HUES64 (cell line): Measurements from ENCODE around the gene SLC39A13.
"Not testable (repeated sequence)": the region's sequence is repeated elsewhere in the genome, so short reads cannot be mapped to it uniquely, and the experiment has no call there.

Experiments used
- H3K27ac ChIP-seq: 2 replicates; pipeline ENCODE4 v1.7.0; 2013; ENCODE audit warnings: low read depth, low read length, inconsistent platforms
- H3K27me3 ChIP-seq: 2 replicates; pipeline ENCODE4 v1.6.1; 2013; ENCODE audit warnings: mild to moderate bottlenecking, low read length; ENCODE audit not compliant: insufficient read depth
- H3K36me3 ChIP-seq: 2 replicates; pipeline ENCODE4 v1.6.1; 2013; ENCODE audit warnings: mild to moderate bottlenecking, low read length; ENCODE audit not compliant: insufficient read depth
- H3K4me1 ChIP-seq: 2 replicates; pipeline ENCODE4 v1.6.1; 2013; ENCODE audit warnings: mild to moderate bottlenecking, low read length, moderate library complexity; ENCODE audit not compliant: insufficient read depth
- H3K4me3 ChIP-seq: 2 replicates; pipeline ENCODE4 v1.5.1; 2013; ENCODE audit warnings: mild to moderate bottlenecking, low read length, moderate library complexity
- H3K9ac ChIP-seq: 2 replicates; pipeline ENCODE4 v1.6.1; 2013; ENCODE audit warnings: mild to moderate bottlenecking, low read depth, low read length
- H3K9me3 ChIP-seq: 2 replicates; pipeline ENCODE4 v1.6.1; 2013; ENCODE audit warnings: low read depth, low read length; ENCODE audit not compliant: insufficient read depth
- WGBS: fragments of 150-250, 120-280 bp; methylation state at CpG from one replicate; pipeline ENCODE4 v1.1.7; 2013; ENCODE audit warnings: missing lambda C conversion rate; 5-methylcytosine and 5-hydroxymethylcytosine counted together

SLC39A13 gene

DNA sequence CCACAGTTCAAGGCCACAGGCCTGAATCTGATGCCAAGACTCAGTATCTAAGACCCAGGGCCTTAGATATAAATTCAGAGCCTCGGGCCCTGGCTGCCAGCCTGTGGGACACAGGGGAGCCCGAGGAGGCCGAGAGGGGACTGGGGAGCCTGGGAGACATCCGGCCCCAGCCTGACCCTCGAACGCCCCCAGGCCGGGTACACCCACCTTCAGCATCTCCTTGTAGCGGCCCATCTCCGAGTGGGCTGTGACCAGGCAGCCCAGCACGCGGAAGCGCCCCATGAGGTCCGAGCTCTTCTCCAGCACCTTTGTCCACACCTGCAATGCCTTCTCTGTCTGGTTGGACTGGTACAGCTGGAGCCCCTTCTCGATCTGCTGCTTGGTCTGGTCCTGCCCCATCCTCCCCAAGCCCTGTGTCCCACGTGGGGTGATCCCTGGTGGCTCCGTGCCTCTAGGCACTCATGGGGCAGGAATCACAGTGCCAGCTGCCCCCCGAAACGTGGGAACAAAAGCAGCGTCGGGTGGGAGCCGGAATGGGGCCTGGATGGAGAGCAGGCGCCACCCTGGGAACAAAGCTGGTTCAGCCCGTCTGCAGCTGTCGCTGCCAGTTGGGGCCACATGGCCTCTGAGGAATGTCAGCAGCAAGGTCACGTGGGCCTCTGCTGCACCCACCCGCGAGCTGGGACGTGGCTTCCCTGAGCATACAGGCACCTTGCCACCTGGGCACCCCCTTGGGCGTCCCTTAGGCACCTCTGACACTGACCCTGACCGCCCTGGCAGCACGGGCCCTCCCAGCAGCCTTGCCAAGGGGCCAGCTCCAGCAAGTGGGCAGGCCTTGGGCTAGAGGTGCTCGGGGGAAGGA lies 40.4 kb downstream of the SLC39A13 start, which contains the start of gene RAPSN:
TSS of gene RAPSN (minus strand) at position 571 of the 862 bp plus-strand sequence. CDS start at position 399, 172 bp downstream.
- H3K4me1 ChIP-seq: no peaks in the 10 kb centered on the region
- no peak within 1 kb of the TSS for H3K27ac ChIP-seq
- no peak within 1 kb of the TSS for H3K4me3 ChIP-seq
- 91% methylated on average over 32 of the region's 32 CpGs for WGBS
- no peaks in the 10 kb centered on the region for H3K27me3 ChIP-seq
- no peak within 1 kb of the TSS; the same call in 1 of the 2 replicates for H3K9ac ChIP-seq
- H3K9me3 ChIP-seq: no peaks in the 10 kb centered on the region
- H3K36me3 ChIP-seq: no peaks in the 10 kb centered on the region

GRCh38 chr11:47449541-47449940 lies 41.2 kb downstream of the SLC39A13 start:
- Histone ChIP-seq H3K27ac (no peak overlapping the region), H3K9ac (no peak overlapping the region), H3K4me3 (no peak overlapping the region), H3K9me3 (no peaks in the 10 kb centered on the region), H3K27me3 (no peaks in the 10 kb centered on the region), H3K4me1 (no peaks in the 10 kb centered on the region), H3K36me3 (no peaks in the 10 kb centered on the region)
- WGBS: 94% methylated on average over 7 of the region's 8 CpGs

- Histone ChIP-seq H3K4me3 (no peak overlapping the region), H3K27ac (no peak overlapping the region), H3K27me3 (no peaks in the 10 kb centered on the region), H3K9me3 (no peaks in the 10 kb centered on the region), H3K4me1 (no peaks in the 10 kb centered on the region), H3K9ac (no peak overlapping the region), H3K36me3 (no peaks in the 10 kb centered on the region)
- 94% methylated on average over 3 of the region's 4 CpGs for WGBS
These were observed 43.0 kb downstream of the SLC39A13 start for GRCh38 chr11:47451436-47451835.

DNA sequence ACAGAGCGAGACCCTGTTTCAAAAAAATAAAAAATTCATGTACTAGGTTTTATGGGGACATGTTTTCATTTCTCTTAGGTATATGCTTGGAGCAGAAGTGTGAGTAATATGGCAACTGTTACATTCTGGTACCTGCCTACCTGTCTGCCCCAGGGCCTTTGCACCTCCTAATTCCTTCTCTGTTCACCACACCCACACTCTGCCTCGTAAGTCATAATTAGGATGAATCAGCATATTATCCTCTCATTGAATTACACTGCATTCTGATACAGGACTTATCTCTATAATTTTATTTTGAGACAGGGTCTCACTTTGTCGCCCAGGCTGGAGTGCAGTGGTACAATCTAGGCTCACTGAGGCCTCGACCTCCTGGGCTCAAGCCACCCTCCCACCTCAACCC lies 43.6 kb downstream of the SLC39A13 start:
- Histone ChIP-seq H3K27me3 (no peaks in the 10 kb centered on the region), H3K9ac (no peak overlapping the region), H3K4me1 (no peaks in the 10 kb centered on the region), H3K4me3 (no peak overlapping the region), H3K27ac (no peak overlapping the region), H3K36me3 (no peaks in the 10 kb centered on the region), H3K9me3 (no peaks in the 10 kb centered on the region)
- WGBS: 96% methylated on average over 4 of the region's 4 CpGs

DNA sequence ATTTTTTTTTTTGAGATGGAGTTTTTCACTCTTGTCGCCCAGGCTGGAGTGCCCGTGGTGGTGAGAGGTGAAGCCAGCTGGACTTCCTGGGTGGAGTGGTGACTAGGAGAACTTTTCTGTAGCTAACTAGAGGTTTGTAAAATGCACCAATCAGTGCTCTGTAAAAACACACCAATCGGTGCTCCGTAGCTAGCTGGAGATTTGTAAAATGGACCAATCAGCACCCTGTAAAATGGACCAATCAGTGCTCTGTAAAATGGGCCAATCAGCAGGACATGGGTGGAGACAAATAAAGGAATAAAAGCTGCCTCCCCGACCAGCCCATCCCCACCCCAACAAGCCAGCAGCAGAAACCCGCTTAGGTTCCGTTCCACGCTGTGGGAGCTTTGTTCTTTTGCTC lies 45.0 kb downstream of the SLC39A13 start:
- Histone ChIP-seq H3K36me3 (no peaks in the 10 kb centered on the region), H3K9ac (no peak overlapping the region), H3K27ac (no peak overlapping the region), H3K27me3 (no peaks in the 10 kb centered on the region), H3K9me3 (no peaks in the 10 kb centered on the region), H3K4me3 (no peak overlapping the region), H3K4me1 (no peaks in the 10 kb centered on the region)
- WGBS: 97% methylated on average over 8 of the region's 8 CpGs

GRCh38 chr11:47454258-47454671 lies 45.9 kb downstream of the SLC39A13 start:
- not testable (repeated sequence) for H3K36me3 ChIP-seq, H3K27me3 ChIP-seq, H3K9me3 ChIP-seq, H3K27ac ChIP-seq, H3K9ac ChIP-seq, H3K4me1 ChIP-seq, H3K4me3 ChIP-seq
- WGBS: 68% methylated on average over 7 of the region's 8 CpGs

- no peak overlapping the region for H3K4me3 ChIP-seq
- 97% methylated on average over 2 of the region's 2 CpGs for whole genome bisulfite sequencing
- peaks cover 23% of the 10 kb centered on the region for H3K36me3 ChIP-seq
- H3K9ac ChIP-seq: no peak overlapping the region
- no peaks in the 10 kb centered on the region for H3K27me3 ChIP-seq
- no peaks in the 10 kb centered on the region for H3K9me3 ChIP-seq
- H3K4me1 ChIP-seq: peaks cover 12% of the 10 kb centered on the region; the same call in 1 of the 2 replicates
- H3K27ac ChIP-seq: no peak overlapping the region
These were observed 52.3 kb downstream of the SLC39A13 start for GRCh38 chr11:47460571-47461235.

- H3K4me3 ChIP-seq: no peak overlapping the region
- H3K4me1 ChIP-seq: peaks cover 16% of the 10 kb centered on the region; the same call in 1 of the 2 replicates
- no peak overlapping the region for H3K9ac ChIP-seq
- 90% methylated on average over 7 of the region's 7 CpGs for WGBS
- H3K36me3 ChIP-seq: peaks cover 23% of the 10 kb centered on the region
- no peak overlapping the region for H3K27ac ChIP-seq
- H3K27me3 ChIP-seq: no peaks in the 10 kb centered on the region
- H3K9me3 ChIP-seq: no peaks in the 10 kb centered on the region
These were observed 53.5 kb downstream of the SLC39A13 start for GRCh38 chr11:47461876-47462275.

- 87% methylated on average over 5 of the region's 5 CpGs for WGBS
- Histone ChIP-seq H3K27me3 (no peaks in the 10 kb centered on the region), H3K27ac (0 out of 2 replicates have a peak overlapping the region, but pooled peaks have one; percentile 28), H3K4me3 (no peak overlapping the region), H3K36me3 (peaks cover 45% of the 10 kb centered on the region), H3K9me3 (no peaks in the 10 kb centered on the region), H3K9ac (no peak overlapping the region), H3K4me1 (peaks cover 42% of the 10 kb centered on the region)
These were observed 56.1 kb downstream of the SLC39A13 start for GRCh38 chr11:47464483-47464882.
